Ovary (tissue), 9 donors: ENCODE results near the gene TNIK. TPM values are rescaled to one million over a fixed set of nuclear protein-coding genes. Genes with fewer than 3 reads are reported as not detected.

Experiments
- DNase-seq, 5 donors: peaks; one replicate each; pipeline ENCODE4 v3.0.0-alpha.2; 2019 to 2020
- H3K27ac ChIP-seq, 2 donors: fragments of 200-600 bp; one replicate each; pipeline versions ENCODE4 v1.5.1 to v1.8.0; 2019 to 2022
- H3K27me3 ChIP-seq: fragments of 200-600 bp; one replicate; pipeline ENCODE4 v1.8.0; 2022
- H3K36me3 ChIP-seq: fragments of 200-600 bp; sonication (generic); one replicate; pipeline ENCODE4 v1.5.1; 2019
- H3K4me1 ChIP-seq: one replicate; pipeline ENCODE4 v1.8.1; 2013; ENCODE audit warnings: mild to moderate bottlenecking, moderate library complexity; ENCODE audit not compliant: insufficient read depth
- H3K4me3 ChIP-seq: fragments of 200-600 bp; sonication (generic); one replicate; pipeline ENCODE4 v1.5.1; 2017
- H3K9me3 ChIP-seq, 2 donors: fragments of 200-600 bp in 1 of 2; sonication (generic) in 1 of 2; one replicate each; pipeline versions ENCODE4 v1.5.1 to v1.8.1; 2013 to 2019; ENCODE audit warnings: mild to moderate bottlenecking in 1 of 2, moderate library complexity in 1 of 2
- CTCF ChIP-seq, 3 donors: fragments of 450-650 bp in 2 of 3; fragments of 200-600 bp in 1 of 3; IDR thresholded peaks; one replicate each; pipeline versions ENCODE4 v1.5.1 to v1.8.0; 2016 to 2022; ENCODE audit warnings: antibody characterized with exemption in 3 of 3, mild to moderate bottlenecking in 1 of 3
- EP300 ChIP-seq: sonication (generic); formaldehyde crosslinking; IDR thresholded peaks from one replicate; pipeline ENCODE4 v1.6.1; 2017; ENCODE audit warnings: antibody characterized with exemption
- POLR2A ChIP-seq: fragments of 450-650 bp; IDR thresholded peaks from one replicate; pipeline ENCODE4 v1.6.1; 2017; ENCODE audit warnings: antibody characterized with exemption, mild to moderate bottlenecking, moderate library complexity
- WGBS, 3 donors: extraction: QIAGEN DNeasy Blood & Tissue Kit in 1 of 3; methylation state at CpG; one replicate each; pipeline versions ENCODE4 v1.1.5 to v1.1.7; 2013 to 2017; 5-methylcytosine and 5-hydroxymethylcytosine counted together
- intact Hi-C, 4 donors: fragments of 100-400 bp; cut with DNase I; formaldehyde crosslinking; loops; one replicate each; pipeline versions ENCODE4 v1.11.0 to v1.15.1; 2022 to 2023
- polyA plus RNA-seq, 2 donors: library from polyadenylated mRNA; stranded (reverse); fragments of 200-250 nt in 1 of 2; fragments of 350-450 nt in 1 of 2; fragmentation: Illumina TruSeq in 1 of 2; extraction: RNeasy Lipid Tissue Mini Kit (QIAGEN cat#74804) in 1 of 2; gene quantifications; one replicate each; pipeline ENCODE4 v1.2.3, GENCODE V29; 2013 to 2014
- total RNA-seq, 7 donors: library from RNA; depleted of rRNA in 2 of 7; stranded (reverse); fragments of >200 nt in 2 of 7; fragmentation: NEBNext Ultra II Directional in 3 of 7; extraction: Animal tissue kit (Norgen Biotek cat#: 25700) in 3 of 7; gene quantifications; one replicate each; pipeline versions ENCODE4 v1.1.0 to v1.2.4, GENCODE V29; 2016 to 2023
- donor health status: DM: no; HTN: no; CAD: no; lungs with moderate emphysema.
- donor health status: DM: no; HTN: no; CAD: no.
- donor health status: Bipolar disorder and iron deficiency.
- donor health status: DM: yes; HTN: yes; CAD: no.
- donor health status: DM: no; HTN: no; CAD: no.
- donor health status: DM: yes; HTN: yes; CAD: no.

The TNIK gene
- total and polyA plus RNA-seq, 9 donors, result 1.1 to 9.5 (median 4.5) TPM

GRCh38 chr3:171072432-171072831, 387.8 kb downstream of the TNIK start:
- Histone ChIP-seq H3K4me1 (no peaks in the 10 kb centered on the region), H3K36me3 (no peaks in the 10 kb centered on the region), H3K4me3 (no peak overlapping the region), H3K9me3 (no peaks in the 10 kb centered on the region), H3K27ac (no peak overlapping the region), H3K27me3 (no peaks in the 10 kb centered on the region)
- intact Hi-C loops, result no loop called here
- no peak for DNase-seq
- TF ChIP-seq EP300 (no peak), CTCF (IDR thresholded peaks at IDR 0.05) (no peak), POLR2A (no peak)

- no peak overlapping the region for H3K27ac ChIP-seq
- no peaks in the 10 kb centered on the region for H3K4me1 ChIP-seq
- 41 to 54% (median 45%) methylated on average over 3 of the region's 3 CpGs for WGBS, 3 donors
- H3K9me3 ChIP-seq, result no peaks in the 10 kb centered on the region
- intact Hi-C loops, result no loop called here
- H3K27me3 ChIP-seq, result no peaks in the 10 kb centered on the region
- no peak overlapping the region for H3K4me3 ChIP-seq
- DNase-seq, result no peak
- H3K36me3 ChIP-seq, result no peaks in the 10 kb centered on the region
- no peak for TF ChIP-seq POLR2A
- no peak for TF ChIP-seq CTCF (IDR thresholded peaks at IDR 0.05)
- no peak for TF ChIP-seq EP300
These were observed 391.5 kb downstream of the TNIK start for GRCh38 chr3:171068658-171069057.

GRCh38 chr3:171066206-171066605, 394.0 kb downstream of the TNIK start:
- intact Hi-C loops, result no loop called here
- Histone ChIP-seq H3K27ac (no peak overlapping the region), H3K4me3 (no peak overlapping the region), H3K4me1 (no peaks in the 10 kb centered on the region), H3K36me3 (no peaks in the 10 kb centered on the region), H3K27me3 (no peaks in the 10 kb centered on the region), H3K9me3 (no peaks in the 10 kb centered on the region)
- WGBS, 3 donors, result 67 to 73% (median 71%) methylated on average over 6 of the region's 6 CpGs
- no peak for DNase-seq
- TF ChIP-seq POLR2A, result no peak
- TF ChIP-seq EP300, result no peak
- TF ChIP-seq CTCF (IDR thresholded peaks at IDR 0.05), result no peak

- intact Hi-C loops, result no loop called here
- no peaks in the 10 kb centered on the region for H3K4me1 ChIP-seq
- H3K36me3 ChIP-seq, result no peaks in the 10 kb centered on the region
- no peak overlapping the region for H3K27ac ChIP-seq
- no peaks in the 10 kb centered on the region for H3K27me3 ChIP-seq
- H3K4me3 ChIP-seq, result no peak overlapping the region
- 85 to 97% (median 87%) methylated on average over 1 of the region's 1 CpG for WGBS, 3 donors
- no peak for TF ChIP-seq EP300
- no peak for TF ChIP-seq POLR2A
- no peak for TF ChIP-seq CTCF (IDR thresholded peaks at IDR 0.05)
- H3K9me3 ChIP-seq, result no peaks in the 10 kb centered on the region
- DNase-seq, result no peak
These were observed 394.5 kb downstream of the TNIK start for GRCh38 chr3:171065732-171066131.

- Histone ChIP-seq H3K9me3 (no peaks in the 10 kb centered on the region), H3K4me1 (no peaks in the 10 kb centered on the region), H3K36me3 (no peaks in the 10 kb centered on the region), H3K27me3 (no peaks in the 10 kb centered on the region), H3K27ac (no peak overlapping the region), H3K4me3 (no peak overlapping the region)
- TF ChIP-seq POLR2A (no peak), EP300 (no peak), CTCF (IDR thresholded peaks at IDR 0.05) (no peak)
- DNase-seq, result no peak
- intact Hi-C loops, result no loop called here
- 60 to 71% (median 64%) methylated on average over 2 of the region's 2 CpGs for WGBS, 3 donors
These were observed 395.7 kb downstream of the TNIK start for GRCh38 chr3:171064461-171064860.
